HepG2 (cell line): ENCODE results near the gene MRM2. TPM values are rescaled to one million over a fixed set of nuclear protein-coding genes. Genes with fewer than 3 reads are reported as not detected.
"Not testable (repeated sequence)": the region's sequence is repeated elsewhere in the genome, so short reads cannot be mapped to it uniquely, and the experiment has no call there.

ENCODE experiments used
- ARID5B ChIP-seq: IDR thresholded peaks from 2 replicates; pipeline ENCODE4 v1.4.0; 2020; ENCODE audit warnings: mild to moderate bottlenecking, missing genetic modification reagents
- FOXJ3 ChIP-seq: sonication (generic); formaldehyde crosslinking; IDR thresholded peaks from 2 replicates; pipeline ENCODE4 v1.4.0; 2020; ENCODE audit warnings: missing genetic modification reagents, mild to moderate bottlenecking, borderline replicate concordance
- FOXK2 ChIP-seq: fragments of 450-650 bp; IDR thresholded peaks from 2 replicates; pipeline ENCODE4 v1.6.1; 2016
- KMT2A ChIP-seq: sonication (generic); formaldehyde crosslinking; IDR thresholded peaks from 2 replicates; pipeline ENCODE4 v1.4.0; 2020; ENCODE audit warnings: missing genetic modification reagents
- PATZ1 ChIP-seq: sonication (generic); formaldehyde crosslinking; IDR thresholded peaks from 2 replicates; pipeline ENCODE4 v1.4.0; 2020; ENCODE audit warnings: missing genetic modification reagents
- SOX5 ChIP-seq: IDR thresholded peaks from 2 replicates; pipeline ENCODE4 v1.6.1; 2016; ENCODE audit warnings: borderline replicate concordance
- ZBTB40 ChIP-seq, 2 experiments: fragments of 450-650 bp in 1 of 2; sonication (generic) in 1 of 2; formaldehyde crosslinking in 1 of 2; IDR thresholded peaks; 2 replicates each; pipeline versions ENCODE4 v1.6.1 to v1.8.0; 2016 to 2022; ENCODE audit warnings: antibody characterized with exemption in 1 of 2, mild to moderate bottlenecking in 1 of 2, missing genetic modification reagents in 1 of 2
- ZNF512B ChIP-seq: sonication (generic); formaldehyde crosslinking; IDR thresholded peaks from 2 replicates; pipeline ENCODE4 v1.5.1; 2020; ENCODE audit warnings: missing genetic modification reagents, mild to moderate bottlenecking, borderline replicate concordance
- polyA plus RNA-seq, 8 experiments: library from polyadenylated mRNA; depleted of rRNA in 3 of 8; stranded (reverse) in 7 of 8; unstranded in 1 of 8; fragments of >200 nt; fragmentation: Illumina TruSeq in 4 of 8; extraction: Trizol in 4 of 8; gene quantifications; 2 replicates each; pipeline versions ENCODE4 v1.2.1 to v1.2.3, GENCODE V29; 2011 to 2016; ENCODE audit warnings: low read depth in 4 of 8, missing spikeins in 1 of 8, mixed read lengths in 1 of 8; ENCODE audit not compliant: insufficient read depth in 1 of 8
- total RNA-seq, 5 experiments: library from RNA; depleted of rRNA; stranded (reverse); fragments of >200 nt; fragmentation: Illumina TruSeq; extraction: Trizol; gene quantifications; 2 replicates each; pipeline ENCODE4 v1.2.3, GENCODE V29; 2016; ENCODE audit warnings: low read depth in 1 of 5

MRM2 gene
- total and polyA plus RNA-seq, 2 of the 13 experiments (the other 11 are each of a cell fraction or from before 2014, with no cell fraction given): 13.2 to 34.2 TPM

- TF ChIP-seq ZBTB40 (IDR thresholded peaks at IDR 0.05) (peak; percentile 94), PATZ1 (peak; percentile 27; the same call in 1 of the 2 replicates), ARID5B (CRISPR knock-in tag) (peak; percentile 41; the same call in 1 of the 2 replicates), FOXJ3 (CRISPR knock-in tag) (peak; percentile 14; the same call in 1 of the 2 replicates), ZNF512B (CRISPR knock-in tag) (peak; percentile 63; the same call in 1 of the 2 replicates), SOX5 (peak; percentile 65; the same call in 1 of the 2 replicates), FOXK2 (peak; percentile 28; the same call in 1 of the 2 replicates), KMT2A (CRISPR knock-in tag) (0 out of 2 replicates have a peak, but pooled peaks have one; percentile 42)
- TF ChIP-seq ZBTB40 (CRISPR knock-in tag; IDR thresholded peaks at IDR 0.05): not testable (repeated sequence)
Measured at GRCh38 chr7:2269089-2269990, 27.3 kb upstream of the MRM2 start (continued).
